A549 (cell line): Measurements from ENCODE around the gene EEIG1. TPM values are rescaled to one million over a fixed set of nuclear protein-coding genes. Genes with fewer than 3 reads are reported as not detected.

Experiments used
- ATAC-seq, 2 experiments: fragments of 200-7000 bp in 1 of 2; fragments of >200 bp in 1 of 2; cut with Nextera tagmentation in 1 of 2; cut with Tn5 transposase in 1 of 2; 3 replicates each; pipeline versions ENCODE4 v1.8.0 to v1.9.1; 2018 to 2020; ENCODE audit warnings: mild to moderate bottlenecking in 1 of 2, moderate library complexity in 1 of 2
- CTCF ChIA-PET: fragments of 300-600 bp; sonication (Branson Sonifier 250); formaldehyde crosslinking; extraction: SDS; loops from one replicate; lab custom pipeline; 2021; ENCODE audit warnings: antibody characterized with exemption, inconsistent platforms; lab: Yijun Ruan, JAX
- POLR2A ChIA-PET: fragments of 350-600 bp; formaldehyde crosslinking; extraction: SDS; loops from one replicate; lab custom pipeline; 2021; ENCODE audit warnings: antibody characterized with exemption, inconsistent platforms; lab: Yijun Ruan, JAX
- DNase-seq, 2 experiments: peaks; one replicate each; pipeline versions ENCODE4 v3.0.0 to v3.0.0-alpha.2; 2011 to 2016; ENCODE audit warnings: low read depth in 1 of 2, low spot score in 1 of 2
- FAIRE-seq: peaks from 2 replicates; lab custom pipeline; 2011; peaks lifted over from hg19 to GRCh38; lab: Jason Lieb, UNC
- H3K27ac ChIP-seq, 2 experiments: fragments of >200 bp; sonication (Bioruptor Twin); formaldehyde crosslinking; 3 replicates each; pipeline ENCODE4 v1.5.1; 2016 to 2017
- H3K4me1 ChIP-seq: fragments of >200 bp; sonication (Bioruptor Twin); formaldehyde crosslinking; 3 replicates; pipeline ENCODE4 v1.6.1; 2016
- H3K4me2 ChIP-seq: fragments of >200 bp; sonication (Bioruptor Twin); formaldehyde crosslinking; 3 replicates; pipeline ENCODE4 v1.6.1; 2016
- H3K4me3 ChIP-seq: fragments of >200 bp; sonication (Bioruptor Twin); formaldehyde crosslinking; 3 replicates; pipeline ENCODE4 v1.5.1; 2016
- H3K9me3 ChIP-seq: fragments of >200 bp; sonication (Bioruptor Twin); formaldehyde crosslinking; 3 replicates; pipeline ENCODE4 v1.6.1; 2016
- ATOH8 ChIP-seq: fragments of 250-450 bp; sonication (Bioruptor Pico); IDR thresholded peaks from 2 replicates; pipeline ENCODE4 v1.5.0; 2020; ENCODE audit warnings: low read depth, mild to moderate bottlenecking, moderate library complexity
- BCL3 ChIP-seq: fragments of >200 bp; sonication (Bioruptor Twin); formaldehyde crosslinking; IDR thresholded peaks from 3 replicates; pipeline ENCODE4 v1.6.1; 2016
- BHLHE40 ChIP-seq: IDR thresholded peaks from 2 replicates; pipeline ENCODE4 v1.6.1; 2012; ENCODE audit warnings: low read depth, low read length, inconsistent platforms
- CBX2 ChIP-seq: fragments of 200-600 bp; sonication (generic); IDR thresholded peaks from 2 replicates; pipeline ENCODE4 v1.6.1; 2016; ENCODE audit warnings: low read depth, mild to moderate bottlenecking, borderline replicate concordance
- CBX8 ChIP-seq: fragments of 200-600 bp; sonication (generic); IDR thresholded peaks from 2 replicates; pipeline ENCODE4 v1.6.1; 2016
- CHD4 ChIP-seq: fragments of 200-600 bp; sonication (generic); IDR thresholded peaks from 2 replicates; pipeline ENCODE4 v1.6.1; 2016; ENCODE audit warnings: antibody characterized with exemption, mild to moderate bottlenecking, borderline replicate concordance
- E2F6 ChIP-seq: IDR thresholded peaks from 2 replicates; pipeline ENCODE4 v1.6.1; 2012; ENCODE audit warnings: low read depth, borderline replicate concordance
- ELK1 ChIP-seq: fragments of 150-350 bp; IDR thresholded peaks from 2 replicates; pipeline ENCODE4 v1.6.1; 2014; ENCODE audit warnings: low read depth, mild to moderate bottlenecking, low read length
- ESRRA ChIP-seq: fragments of 150-350 bp; IDR thresholded peaks from 2 replicates; pipeline ENCODE4 v1.6.1; 2014; ENCODE audit warnings: mild to moderate bottlenecking, low read length, borderline replicate concordance
- HDAC2 ChIP-seq: fragments of 200-600 bp; sonication (generic); IDR thresholded peaks from 2 replicates; pipeline ENCODE4 v1.6.1; 2016
- HES2 ChIP-seq: fragments of >200 bp; sonication (Bioruptor Twin); formaldehyde crosslinking; IDR thresholded peaks from 2 replicates; pipeline ENCODE4 v1.6.1; 2016
- HOXA7 ChIP-seq: fragments of 250-450 bp; sonication (Bioruptor Pico); IDR thresholded peaks from 2 replicates; pipeline ENCODE4 v1.5.0; 2020; ENCODE audit warnings: mild to moderate bottlenecking, moderate library complexity
- JUNB ChIP-seq: fragments of >200 bp; sonication (Bioruptor Twin); formaldehyde crosslinking; IDR thresholded peaks from 2 replicates; pipeline ENCODE4 v1.6.1; 2016
- KDM1A ChIP-seq: fragments of 200-600 bp; sonication (generic); IDR thresholded peaks from 2 replicates; pipeline ENCODE4 v1.6.1; 2016; ENCODE audit warnings: low read depth, mild to moderate bottlenecking
- MAFK ChIP-seq: fragments of 450-650 bp; IDR thresholded peaks from 2 replicates; pipeline ENCODE4 v1.6.1; 2014; ENCODE audit not compliant: partially characterized antibody
- MAX ChIP-seq: IDR thresholded peaks from 2 replicates; pipeline ENCODE4 v1.6.1; 2012
- MYC ChIP-seq: IDR thresholded peaks from 2 replicates; pipeline ENCODE4 v1.6.1; 2012; ENCODE audit warnings: mild to moderate bottlenecking, inconsistent platforms, low read length, improper control_type of control experiment, borderline replicate concordance
- NPAS2 ChIP-seq: fragments of 250-450 bp; sonication (Bioruptor Pico); IDR thresholded peaks from 2 replicates; pipeline ENCODE4 v1.8.0; 2022; ENCODE audit warnings: mild to moderate bottlenecking, moderate library complexity, borderline replicate concordance
- NR3C1 ChIP-seq: fragments of >200 bp; sonication (Bioruptor Twin); formaldehyde crosslinking; IDR thresholded peaks from 3 replicates; pipeline ENCODE4 v1.6.1; 2017
- PHF8 ChIP-seq: fragments of 200-600 bp; sonication (generic); IDR thresholded peaks from 2 replicates; pipeline ENCODE4 v1.6.1; 2016; ENCODE audit warnings: low read depth, mild to moderate bottlenecking, antibody characterized with exemption, moderate library complexity, borderline replicate concordance
- POLR2A ChIP-seq: IDR thresholded peaks from 2 replicates; pipeline ENCODE4 v1.6.1; 2012; ENCODE audit warnings: mild to moderate bottlenecking, low read length
- RAD21 ChIP-seq, 2 experiments: fragments of >200 bp in 1 of 2; sonication (Bioruptor Twin) in 1 of 2; formaldehyde crosslinking in 1 of 2; IDR thresholded peaks in 1 of 2; conservative IDR thresholded peaks in 1 of 2; 2 replicates in 1 of 2; 3 replicates in 1 of 2; pipeline ENCODE4 v1.6.1; 2012 to 2018; ENCODE audit warnings: inconsistent platforms in 1 of 2
- RCOR1 ChIP-seq: fragments of 150-350 bp; IDR thresholded peaks from 2 replicates; pipeline ENCODE4 v1.6.1; 2014; ENCODE audit warnings: antibody characterized with exemption, low read length, low read depth
- RFX5 ChIP-seq: fragments of 450-650 bp; IDR thresholded peaks from 2 replicates; pipeline ENCODE4 v1.7.1; 2014; ENCODE audit warnings: antibody characterized with exemption, mild to moderate bottlenecking, moderate library complexity
- SMC3 ChIP-seq: fragments of >200 bp; sonication (Bioruptor Twin); formaldehyde crosslinking; IDR thresholded peaks from 3 replicates; pipeline ENCODE4 v1.6.1; 2018; ENCODE audit warnings: inconsistent platforms
- USF2 ChIP-seq: fragments of 450-650 bp; IDR thresholded peaks from 2 replicates; pipeline ENCODE4 v1.6.1; 2014; ENCODE audit warnings: antibody characterized with exemption
- ZC3H11A ChIP-seq: fragments of 450-650 bp; IDR thresholded peaks from 2 replicates; pipeline ENCODE4 v1.6.1; 2014; ENCODE audit warnings: antibody characterized with exemption, mild to moderate bottlenecking
- ZNF302 ChIP-seq: fragments of 250-450 bp; sonication (Bioruptor Pico); IDR thresholded peaks from 2 replicates; pipeline ENCODE4 v1.9.0; 2021; ENCODE audit warnings: inconsistent platforms, mild to moderate bottlenecking, moderate library complexity
- WGBS: methylation state at CpG from one replicate; pipeline ENCODE4 v1.1.6; 2017; ENCODE audit errors: missing lambda C conversion rate; 5-methylcytosine and 5-hydroxymethylcytosine counted together
- polyA plus RNA-seq, 4 experiments: library from polyadenylated mRNA; depleted of rRNA in 3 of 4; stranded (reverse); fragments of >200 nt; fragmentation: RNase III in 1 of 4; extraction: RNeasy Plus Mini Kit Qiagen cat#74134 plus additional on column Dnase treatment in 1 of 4; gene quantifications; 2 replicates in 3 of 4; 3 replicates in 1 of 4; pipeline ENCODE4 v1.2.3, GENCODE V29; 2011 to 2017

The EEIG1 gene
- polyA plus RNA-seq, 2 of the 4 experiments (the other 2 are of a cell fraction): 30.3 to 33.0 TPM

GRCh38 chr9:127975376-127976315 is 5.1 kb downstream of the EEIG1 start:
- 73% methylated on average over 10 of the region's 10 CpGs for WGBS
- no peak for ATAC-seq
- POLR2A ChIA-PET: no interaction called here
- no peak for DNase-seq
- Histone ChIP-seq H3K4me2 (peak overlapping the region; percentile 98), H3K27ac (peak overlapping the region; percentile 29 to 98; a peak in 4 of 6 replicates), H3K4me3 (no peak overlapping the region), H3K9me3 (no peaks in the 10 kb centered on the region), H3K4me1 (peaks cover 81% of the 10 kb centered on the region)
- no peak for FAIRE-seq
- CTCF ChIA-PET: interaction anchor here (0.6 to 17.9 kb wide), 10 partner anchors 10 to 60 kb away, joined by 3 to 173 read pairs (median 5); no protein-coding TSS in a partner anchor
- TF ChIP-seq HOXA7 (CRISPR knock-in tag) (no peak), POLR2A (no peak), MAX (no peak), CHD4 (no peak), HDAC2 (no peak), CBX8 (no peak), ELK1 (no peak), RFX5 (no peak), NPAS2 (CRISPR knock-in tag) (no peak), BCL3 (no peak), ZNF302 (CRISPR knock-in tag) (no peak), JUNB (no peak), USF2 (no peak), CBX2 (no peak), RCOR1 (no peak), ATOH8 (CRISPR knock-in tag) (no peak)

- Histone ChIP-seq H3K4me1 (peaks cover 89% of the 10 kb centered on the region), H3K4me2 (peak overlapping the region; percentile 98), H3K9me3 (no peaks in the 10 kb centered on the region), H3K27ac (peak overlapping the region; percentile 18 to 98; a peak in 3 of 6 replicates), H3K4me3 (no peak overlapping the region)
- no peak for FAIRE-seq
- 69% methylated on average over 8 of the region's 10 CpGs for WGBS
- POLR2A ChIA-PET: no interaction called here
- CTCF ChIA-PET: interaction anchor here (0.6 to 17.9 kb wide), 10 partner anchors 9 to 110 kb away, joined by 3 to 173 read pairs (median 5); partner anchors contain the start of gene SLC25A25
- ATAC-seq: no peak
- DNase-seq: no peak
- TF ChIP-seq SMC3: no peak
- TF ChIP-seq BHLHE40: no peak
- no peak for TF ChIP-seq MYC
- TF ChIP-seq ATOH8 (CRISPR knock-in tag): no peak
- TF ChIP-seq RAD21 (conservative IDR thresholded peaks at IDR 0.05 in 1 of 2, IDR thresholded peaks at IDR 0.05 in 1 of 2): no peak
- no peak for TF ChIP-seq KDM1A
- TF ChIP-seq MAFK: no peak
- no peak for TF ChIP-seq ESRRA
- no peak for TF ChIP-seq MAX
- no peak for TF ChIP-seq ZC3H11A
- TF ChIP-seq PHF8: no peak
- no peak for TF ChIP-seq HES2
- TF ChIP-seq E2F6: no peak
- TF ChIP-seq NR3C1: no peak
Observed at GRCh38 chr9:127974769-127975261, 6.0 kb downstream of the EEIG1 start.
